OCI-LY7 (cell line): ENCODE data around the gene NAA60. TPM values are rescaled to one million over a fixed set of nuclear protein-coding genes. Genes with fewer than 3 reads are reported as not detected.

Experiments used
- BruUV-seq: library from RNA; stranded (reverse); fragments of 400-500 nt; replicated peaks from 2 replicates; lab custom pipeline; 2021; lab: Mats Ljungman, UMichigan
- CTCF ChIA-PET: fragments of 300-600 bp; sonication (Branson Sonifier 250); formaldehyde crosslinking; loops from one replicate; lab custom pipeline; 2022; ENCODE audit warnings: antibody characterized with exemption; ENCODE audit not compliant: unreplicated experiment; lab: Charles Lee
- POLR2A ChIA-PET: fragments of 300-600 bp; sonication (Branson Sonifier 250); formaldehyde crosslinking; loops from one replicate; lab custom pipeline; 2022; ENCODE audit warnings: antibody characterized with exemption; lab: Charles Lee
- DNase-seq: peaks from one replicate; pipeline ENCODE4 v3.0.0-alpha.2; 2015; ENCODE audit warnings: low spot score
- H2AFZ ChIP-seq: fragments of 200-600 bp; sonication (generic), shearing (Covaris generic); 2 replicates; pipeline ENCODE4 v1.6.1; 2014; ENCODE audit warnings: mild to moderate bottlenecking, antibody characterized with exemption, low read length, moderate library complexity
- H3K27ac ChIP-seq: fragments of 200-600 bp; sonication (generic); 2 replicates; pipeline ENCODE4 v1.5.1; 2014; ENCODE audit warnings: mixed run types, low read depth, mild to moderate bottlenecking, moderate library complexity, low read length, inconsistent platforms; ENCODE audit not compliant: poor library complexity, severe bottlenecking
- H3K36me3 ChIP-seq: fragments of 200-600 bp; sonication (generic); 2 replicates; pipeline ENCODE4 v1.6.1; 2014; ENCODE audit warnings: mild to moderate bottlenecking, antibody characterized with exemption, low read length, moderate library complexity, mixed read lengths; ENCODE audit not compliant: insufficient read depth
- H3K4me1 ChIP-seq: fragments of 200-600 bp; sonication (generic); 2 replicates; pipeline ENCODE4 v1.5.1; 2014; ENCODE audit warnings: mild to moderate bottlenecking, low read length; ENCODE audit not compliant: insufficient read depth, poor library complexity, severe bottlenecking
- H3K4me2 ChIP-seq: fragments of 200-600 bp; sonication (generic); 2 replicates; pipeline ENCODE4 v1.6.1; 2014; ENCODE audit warnings: mild to moderate bottlenecking, low read length
- H3K4me3 ChIP-seq: fragments of 200-600 bp; sonication (generic); 2 replicates; pipeline ENCODE4 v1.5.1; 2014; ENCODE audit warnings: mild to moderate bottlenecking, low read depth, low read length; ENCODE audit not compliant: poor library complexity, severe bottlenecking
- H3K79me2 ChIP-seq: fragments of 200-600 bp; sonication (generic); 2 replicates; pipeline ENCODE4 v1.6.1; 2016; ENCODE audit warnings: low read depth, mild to moderate bottlenecking, low read length, moderate library complexity, mixed read lengths; ENCODE audit not compliant: insufficient read depth
- H3K9me2 ChIP-seq: fragments of 200-600 bp; sonication (generic); 2 replicates; pipeline ENCODE4 v1.6.1; 2016; ENCODE audit warnings: mild to moderate bottlenecking, low read length, mixed read lengths; ENCODE audit not compliant: insufficient read depth
- H3K9me3 ChIP-seq: fragments of 200-600 bp; sonication (generic); 2 replicates; pipeline ENCODE4 v1.6.1; 2014; ENCODE audit warnings: mild to moderate bottlenecking, mixed run types, low read length, mixed read lengths
- H4K20me1 ChIP-seq: fragments of 200-600 bp; sonication (generic); 2 replicates; pipeline ENCODE4 v1.6.1; 2014; ENCODE audit warnings: mild to moderate bottlenecking, antibody characterized with exemption, low read length, moderate library complexity, mixed read lengths; ENCODE audit not compliant: insufficient read depth
- EZH2phosphoT487 ChIP-seq: fragments of 200-600 bp; sonication (generic); IDR thresholded peaks from 2 replicates; pipeline ENCODE4 v1.6.1; 2018; ENCODE audit warnings: low read depth, borderline replicate concordance, mild to moderate bottlenecking, mixed run types, antibody characterized with exemption, low read length, moderate library complexity, mixed read lengths
- intact Hi-C: fragments of 100-400 bp; cut with micrococcal nuclease; formaldehyde crosslinking; loops from one replicate; pipeline ENCODE4 v1.10.0; 2022; ENCODE audit not compliant: unreplicated experiment
- total RNA-seq, 2 experiments: library from RNA; depleted of rRNA in 1 of 2; stranded (reverse); fragments of >200 nt in 1 of 2; shearing (Covaris generic) in 1 of 2; gene quantifications; 2 replicates each; pipeline ENCODE4 v1.2.3, GENCODE V29; 2014 to 2022
- TF ChIP-seq, protein P1 (sequence below): fragments of 200-600 bp; sonication (generic); conservative IDR thresholded peaks from 2 replicates; pipeline ENCODE4 v1.5.1; 2014; ENCODE audit warnings: mild to moderate bottlenecking, antibody characterized with exemption, low read length, moderate library complexity, mixed read lengths

Gene NAA60
- total RNA-seq, 2 experiments from 2014 or later: 24.8 to 40.1 TPM

GRCh38 chr16:3468501-3468900, 25.0 kb downstream of the NAA60 start:
- H3K36me3 ChIP-seq: peaks cover 57% of the 10 kb centered on the region
- no peaks in the 10 kb centered on the region for H3K9me3 ChIP-seq
- POLR2A ChIA-PET: no interaction called here
- DNase-seq: no peak
- H3K4me1 ChIP-seq: peaks cover 10% of the 10 kb centered on the region
- no peaks in the 10 kb centered on the region for H3K9me2 ChIP-seq
- intact Hi-C loops: no loop called here
- no peak overlapping the region for H3K27ac ChIP-seq
- TF ChIP-seq, protein P1, sequence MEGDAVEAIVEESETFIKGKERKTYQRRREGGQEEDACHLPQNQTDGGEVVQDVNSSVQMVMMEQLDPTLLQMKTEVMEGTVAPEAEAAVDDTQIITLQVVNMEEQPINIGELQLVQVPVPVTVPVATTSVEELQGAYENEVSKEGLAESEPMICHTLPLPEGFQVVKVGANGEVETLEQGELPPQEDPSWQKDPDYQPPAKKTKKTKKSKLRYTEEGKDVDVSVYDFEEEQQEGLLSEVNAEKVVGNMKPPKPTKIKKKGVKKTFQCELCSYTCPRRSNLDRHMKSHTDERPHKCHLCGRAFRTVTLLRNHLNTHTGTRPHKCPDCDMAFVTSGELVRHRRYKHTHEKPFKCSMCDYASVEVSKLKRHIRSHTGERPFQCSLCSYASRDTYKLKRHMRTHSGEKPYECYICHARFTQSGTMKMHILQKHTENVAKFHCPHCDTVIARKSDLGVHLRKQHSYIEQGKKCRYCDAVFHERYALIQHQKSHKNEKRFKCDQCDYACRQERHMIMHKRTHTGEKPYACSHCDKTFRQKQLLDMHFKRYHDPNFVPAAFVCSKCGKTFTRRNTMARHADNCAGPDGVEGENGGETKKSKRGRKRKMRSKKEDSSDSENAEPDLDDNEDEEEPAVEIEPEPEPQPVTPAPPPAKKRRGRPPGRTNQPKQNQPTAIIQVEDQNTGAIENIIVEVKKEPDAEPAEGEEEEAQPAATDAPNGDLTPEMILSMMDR: no peak
- no peak for TF ChIP-seq EZH2phosphoT487
- H3K4me3 ChIP-seq: no peak overlapping the region
- CTCF ChIA-PET: no interaction called here
- H2AFZ ChIP-seq: no peak overlapping the region
- BruUV-seq: no TSS peak
- no peak overlapping the region for H3K4me2 ChIP-seq
- H4K20me1 ChIP-seq: no peaks in the 10 kb centered on the region; the same call in 1 of the 2 replicates
- peaks cover 36% of the 10 kb centered on the region for H3K79me2 ChIP-seq

DNA sequence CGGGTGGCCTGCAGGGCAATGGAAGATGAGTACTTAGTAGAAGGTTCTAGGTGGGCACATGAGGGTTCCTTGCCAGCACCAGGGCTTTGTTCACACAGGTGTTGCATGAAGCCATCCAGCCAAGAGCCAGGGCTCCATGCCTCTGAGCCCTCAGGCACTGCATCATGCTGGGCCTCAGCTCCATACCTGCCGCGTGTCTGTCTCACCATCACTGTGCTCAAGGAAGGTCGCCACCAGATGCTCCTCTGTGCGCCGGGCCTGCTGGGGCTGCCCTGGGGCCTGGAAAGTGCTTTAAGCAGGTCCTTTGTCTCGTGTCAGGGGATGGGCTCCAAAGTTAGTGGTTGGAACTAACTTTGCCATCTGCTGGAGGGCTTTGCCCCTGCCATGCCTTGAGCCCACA, 26.3 kb downstream of the NAA60 start:
- Histone ChIP-seq H3K36me3 (peaks cover 58% of the 10 kb centered on the region), H3K9me3 (no peaks in the 10 kb centered on the region), H3K79me2 (peaks cover 24% of the 10 kb centered on the region), H2AFZ (no peak overlapping the region), H3K9me2 (no peaks in the 10 kb centered on the region), H3K4me3 (no peak overlapping the region), H3K27ac (no peak overlapping the region), H4K20me1 (no peaks in the 10 kb centered on the region; the same call in 1 of the 2 replicates), H3K4me2 (no peak overlapping the region), H3K4me1 (peaks cover 3% of the 10 kb centered on the region)
- TF ChIP-seq EZH2phosphoT487: no peak
- TF ChIP-seq, protein P1: no peak
- CTCF ChIA-PET: no interaction called here
- DNase-seq: no peak
- BruUV-seq: no TSS peak
- intact Hi-C loops: no loop called here
- POLR2A ChIA-PET: no interaction called here

DNA sequence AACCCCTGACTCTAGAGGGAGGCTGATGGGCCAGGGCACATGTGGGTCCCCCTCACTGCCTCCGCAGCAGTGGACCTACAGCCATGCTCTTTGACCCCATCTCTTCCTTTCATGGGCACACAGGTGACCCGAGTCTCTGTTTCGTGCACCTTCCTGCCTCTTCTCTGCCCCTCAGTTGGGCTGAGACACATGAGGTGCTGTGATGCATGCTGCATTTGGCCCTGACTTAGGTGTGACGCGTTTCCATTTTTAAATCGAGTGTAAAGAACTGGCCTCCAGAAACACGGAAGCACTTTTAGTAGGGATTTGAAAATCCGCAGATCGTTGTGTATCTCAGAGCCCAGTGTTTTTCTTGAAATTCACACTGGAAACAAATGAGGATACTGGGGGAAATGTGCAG, 27.2 kb downstream of the NAA60 start:
- CTCF ChIA-PET: no interaction called here

More for the DNA sequence above, 27.2 kb downstream of the NAA60 start:
- BruUV-seq: no TSS peak
- no peak overlapping the region for H3K4me3 ChIP-seq
- TF ChIP-seq, protein P1: no peak
- intact Hi-C loops: no loop called here
- DNase-seq: no peak
- POLR2A ChIA-PET: no interaction called here
- no peak overlapping the region for H2AFZ ChIP-seq
- H3K36me3 ChIP-seq: peaks cover 50% of the 10 kb centered on the region
- no peaks in the 10 kb centered on the region for H3K9me2 ChIP-seq
- no peaks in the 10 kb centered on the region; the same call in 1 of the 2 replicates for H4K20me1 ChIP-seq
- H3K4me2 ChIP-seq: no peak overlapping the region
- H3K9me3 ChIP-seq: no peaks in the 10 kb centered on the region
- no peak overlapping the region for H3K27ac ChIP-seq
- peaks cover 3% of the 10 kb centered on the region for H3K4me1 ChIP-seq
- peaks cover 18% of the 10 kb centered on the region for H3K79me2 ChIP-seq
